OCI-LY7 (cell line): ENCODE measurements around the gene SFXN5. TPM values are rescaled to one million over a fixed set of nuclear protein-coding genes. Genes with fewer than 3 reads are reported as not detected.

ENCODE experiments used
- BruUV-seq: library from RNA; stranded (reverse); fragments of 400-500 nt; replicated peaks from 2 replicates; lab custom pipeline; 2021; lab: Mats Ljungman, UMichigan
- CTCF ChIA-PET: fragments of 300-600 bp; sonication (Branson Sonifier 250); formaldehyde crosslinking; loops from one replicate; lab custom pipeline; 2022; ENCODE audit warnings: antibody characterized with exemption; ENCODE audit not compliant: unreplicated experiment; lab: Charles Lee
- POLR2A ChIA-PET: fragments of 300-600 bp; sonication (Branson Sonifier 250); formaldehyde crosslinking; loops from one replicate; lab custom pipeline; 2022; ENCODE audit warnings: antibody characterized with exemption; lab: Charles Lee
- DNase-seq: peaks from one replicate; pipeline ENCODE4 v3.0.0-alpha.2; 2015; ENCODE audit warnings: low spot score
- H2AFZ ChIP-seq: fragments of 200-600 bp; sonication (generic), shearing (Covaris generic); 2 replicates; pipeline ENCODE4 v1.6.1; 2014; ENCODE audit warnings: mild to moderate bottlenecking, antibody characterized with exemption, low read length, moderate library complexity
- H3K27ac ChIP-seq: fragments of 200-600 bp; sonication (generic); 2 replicates; pipeline ENCODE4 v1.5.1; 2014; ENCODE audit warnings: mixed run types, low read depth, mild to moderate bottlenecking, moderate library complexity, low read length, inconsistent platforms; ENCODE audit not compliant: poor library complexity, severe bottlenecking
- H3K36me3 ChIP-seq: fragments of 200-600 bp; sonication (generic); 2 replicates; pipeline ENCODE4 v1.6.1; 2014; ENCODE audit warnings: mild to moderate bottlenecking, antibody characterized with exemption, low read length, moderate library complexity, mixed read lengths; ENCODE audit not compliant: insufficient read depth
- H3K4me1 ChIP-seq: fragments of 200-600 bp; sonication (generic); 2 replicates; pipeline ENCODE4 v1.5.1; 2014; ENCODE audit warnings: mild to moderate bottlenecking, low read length; ENCODE audit not compliant: insufficient read depth, poor library complexity, severe bottlenecking
- H3K4me2 ChIP-seq: fragments of 200-600 bp; sonication (generic); 2 replicates; pipeline ENCODE4 v1.6.1; 2014; ENCODE audit warnings: mild to moderate bottlenecking, low read length
- H3K4me3 ChIP-seq: fragments of 200-600 bp; sonication (generic); 2 replicates; pipeline ENCODE4 v1.5.1; 2014; ENCODE audit warnings: mild to moderate bottlenecking, low read depth, low read length; ENCODE audit not compliant: poor library complexity, severe bottlenecking
- H3K79me2 ChIP-seq: fragments of 200-600 bp; sonication (generic); 2 replicates; pipeline ENCODE4 v1.6.1; 2016; ENCODE audit warnings: low read depth, mild to moderate bottlenecking, low read length, moderate library complexity, mixed read lengths; ENCODE audit not compliant: insufficient read depth
- H3K9me2 ChIP-seq: fragments of 200-600 bp; sonication (generic); 2 replicates; pipeline ENCODE4 v1.6.1; 2016; ENCODE audit warnings: mild to moderate bottlenecking, low read length, mixed read lengths; ENCODE audit not compliant: insufficient read depth
- H3K9me3 ChIP-seq: fragments of 200-600 bp; sonication (generic); 2 replicates; pipeline ENCODE4 v1.6.1; 2014; ENCODE audit warnings: mild to moderate bottlenecking, mixed run types, low read length, mixed read lengths
- H4K20me1 ChIP-seq: fragments of 200-600 bp; sonication (generic); 2 replicates; pipeline ENCODE4 v1.6.1; 2014; ENCODE audit warnings: mild to moderate bottlenecking, antibody characterized with exemption, low read length, moderate library complexity, mixed read lengths; ENCODE audit not compliant: insufficient read depth
- CTCF ChIP-seq: fragments of 200-600 bp; sonication (generic); conservative IDR thresholded peaks from 2 replicates; pipeline ENCODE4 v1.5.1; 2014; ENCODE audit warnings: mild to moderate bottlenecking, antibody characterized with exemption, low read length, moderate library complexity, mixed read lengths
- EZH2phosphoT487 ChIP-seq: fragments of 200-600 bp; sonication (generic); IDR thresholded peaks from 2 replicates; pipeline ENCODE4 v1.6.1; 2018; ENCODE audit warnings: low read depth, borderline replicate concordance, mild to moderate bottlenecking, mixed run types, antibody characterized with exemption, low read length, moderate library complexity, mixed read lengths
- intact Hi-C: fragments of 100-400 bp; cut with micrococcal nuclease; formaldehyde crosslinking; loops from one replicate; pipeline ENCODE4 v1.10.0; 2022; ENCODE audit not compliant: unreplicated experiment
- total RNA-seq, 2 experiments: library from RNA; depleted of rRNA in 1 of 2; stranded (reverse); fragments of >200 nt in 1 of 2; shearing (Covaris generic) in 1 of 2; gene quantifications; 2 replicates each; pipeline ENCODE4 v1.2.3, GENCODE V29; 2014 to 2022

Gene SFXN5
- total RNA-seq, 2 experiments from 2014 or later: 4.5 to 10.5 TPM

- H3K4me3 ChIP-seq: no peak overlapping the region
- no TSS peak for BruUV-seq
- H3K4me1 ChIP-seq: no peaks in the 10 kb centered on the region
- H3K36me3 ChIP-seq: no peaks in the 10 kb centered on the region
- H3K4me2 ChIP-seq: no peak overlapping the region
- ChIA-PET CTCF (no interaction called here), POLR2A (interaction anchor here (0.6 kb wide), 1 partner anchor 100 kb away, joined by 3 read pairs; no protein-coding TSS in a partner anchor)
- H3K9me3 ChIP-seq: no peaks in the 10 kb centered on the region
- TF ChIP-seq EZH2phosphoT487 (no peak), CTCF (no peak)
- no peak overlapping the region for H3K27ac ChIP-seq
- H4K20me1 ChIP-seq: no peaks in the 10 kb centered on the region
- DNase-seq: no peak
- no peaks in the 10 kb centered on the region for H3K9me2 ChIP-seq
- H2AFZ ChIP-seq: no peak overlapping the region
- intact Hi-C loops: no loop called here
- H3K79me2 ChIP-seq: no peaks in the 10 kb centered on the region
These were observed 68.5 kb downstream of the SFXN5 start for GRCh38 chr2:73003027-73003426.

GRCh38 chr2:73000808-73001570, 70.5 kb downstream of the SFXN5 start:
- H3K4me3 ChIP-seq: no peak overlapping the region
- H3K9me2 ChIP-seq: no peaks in the 10 kb centered on the region
- POLR2A ChIA-PET: no interaction called here
- TF ChIP-seq EZH2phosphoT487 (no peak), CTCF (no peak)
- no peak overlapping the region for H3K4me2 ChIP-seq
- no peak for DNase-seq
- no TSS peak for BruUV-seq
- H4K20me1 ChIP-seq: no peaks in the 10 kb centered on the region
- H3K27ac ChIP-seq: no peak overlapping the region
- H3K9me3 ChIP-seq: no peaks in the 10 kb centered on the region
- no peak overlapping the region for H2AFZ ChIP-seq
- intact Hi-C loops: no loop called here
- H3K79me2 ChIP-seq: no peaks in the 10 kb centered on the region
- no peaks in the 10 kb centered on the region for H3K36me3 ChIP-seq
- CTCF ChIA-PET: no interaction called here
- H3K4me1 ChIP-seq: no peaks in the 10 kb centered on the region
